Prostate gland (tissue), 2 donors: Measurements from ENCODE around the gene SNX18. TPM values are rescaled to one million over a fixed set of nuclear protein-coding genes. Genes with fewer than 3 reads are reported as not detected.
"Not testable (repeated sequence)": the region's sequence is repeated elsewhere in the genome, so short reads cannot be mapped to it uniquely, and the experiment has no call there.

Experiments
- DNase-seq: peaks from one replicate; pipeline ENCODE4 v3.0.0-alpha.2; 2019; ENCODE audit warnings: low spot score
- H3K27ac ChIP-seq, 2 donors: fragments of 200-600 bp; sonication (generic); 2 replicates each; pipeline ENCODE4 v1.5.1; 2017 to 2019
- H3K27me3 ChIP-seq: fragments of 200-600 bp; sonication (generic); replicated peaks from 2 replicates; pipeline ENCODE4 v1.5.1; 2019; ENCODE audit not compliant: insufficient read depth
- H3K36me3 ChIP-seq, 2 donors: fragments of 200-600 bp; sonication (generic); 1 replicate in 1 of 2; 2 replicates in 1 of 2; pipeline versions ENCODE4 v1.5.1 to v1.8.1; 2017 to 2019
- H3K4me1 ChIP-seq: fragments of 200-600 bp; sonication (generic); replicated peaks from 2 replicates; pipeline ENCODE4 v1.5.1; 2019
- H3K4me3 ChIP-seq, 2 donors: fragments of 200-600 bp; sonication (generic); 2 replicates each; pipeline ENCODE4 v1.5.1; 2017 to 2019
- H3K9me3 ChIP-seq: fragments of 200-600 bp; sonication (generic); 2 replicates; pipeline ENCODE4 v1.5.1; 2017
- CTCF ChIP-seq, 4 experiments: fragments of 200-600 bp in 2 of 4; fragments of 450-650 bp in 2 of 4; sonication (generic) in 2 of 4; IDR thresholded peaks; 1 replicate in 3 of 4; 2 replicates in 1 of 4; pipeline ENCODE4 v1.5.1; 2016 to 2019; ENCODE audit warnings: antibody characterized with exemption in 4 of 4, mild to moderate bottlenecking in 2 of 4, moderate library complexity in 2 of 4
- POLR2A ChIP-seq: fragments of 450-650 bp; IDR thresholded peaks from one replicate; pipeline ENCODE4 v1.6.1; 2016; ENCODE audit warnings: antibody characterized with exemption, mild to moderate bottlenecking
- POLR2AphosphoS5 ChIP-seq: sonication (generic); formaldehyde crosslinking; IDR thresholded peaks from one replicate; pipeline ENCODE4 v1.6.1; 2017; ENCODE audit warnings: antibody characterized with exemption
- WGBS: methylation state at CpG from one replicate; pipeline ENCODE4 v1.1.5; 2018; 5-methylcytosine and 5-hydroxymethylcytosine counted together
- intact Hi-C: fragments of 100-400 bp; cut with DNase I; formaldehyde crosslinking; loops from one replicate; pipeline ENCODE4 v1.14.2; 2022
- total RNA-seq, 2 donors: library from RNA; depleted of rRNA; stranded (reverse); fragments of >200 nt; gene quantifications; one replicate each; pipeline ENCODE4 v1.1.0, GENCODE V29; 2016

SNX18 gene
- total RNA-seq, 2 donors from 2014 or later: 26.3 to 80.4 TPM

DNA sequence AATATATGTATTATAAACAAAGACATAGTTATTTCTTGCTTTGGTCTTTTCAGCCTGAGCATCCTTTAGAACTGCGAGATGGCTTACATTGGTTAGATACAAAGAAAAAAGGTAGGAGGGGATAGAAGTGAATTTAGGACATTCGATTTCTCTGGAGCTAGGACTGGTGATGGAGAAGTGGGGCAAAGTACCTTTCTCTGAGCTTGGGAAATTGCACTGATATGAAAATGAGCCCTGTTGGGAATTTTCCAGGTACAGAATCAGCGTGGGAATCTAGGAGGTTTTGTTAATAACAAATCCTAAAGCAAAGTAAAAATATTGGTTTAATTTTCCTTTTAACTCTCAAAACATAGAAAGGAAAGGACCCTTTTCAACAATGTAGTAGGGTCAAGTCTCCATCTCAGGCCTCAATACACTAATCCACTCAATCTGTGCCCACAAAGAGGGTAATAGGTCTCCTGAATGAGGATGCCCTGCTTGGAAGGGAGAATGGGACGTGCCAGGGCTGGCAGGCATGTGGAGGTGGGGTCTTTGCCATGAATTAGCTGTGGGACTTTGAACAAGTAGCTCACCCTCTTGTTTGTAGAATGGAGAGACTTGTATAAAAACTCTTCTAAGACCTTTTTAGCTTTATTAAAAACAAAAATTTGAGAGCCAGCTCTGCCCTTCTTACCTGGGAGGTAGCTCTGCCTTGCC, 17.7 kb downstream of the SNX18 start:
- no peaks in the 10 kb centered on the region for H3K27me3 ChIP-seq
- intact Hi-C loops: no loop called here
- H3K4me1 ChIP-seq: peaks cover 15% of the 10 kb centered on the region
- no peaks in the 10 kb centered on the region for H3K9me3 ChIP-seq
- no peaks in the 10 kb centered on the region for H3K36me3 ChIP-seq
- DNase-seq: no peak
- TF ChIP-seq POLR2AphosphoS5: no peak
- TF ChIP-seq POLR2A: no peak
- no peak for TF ChIP-seq CTCF (IDR thresholded peaks at IDR 0.05)
- no peak overlapping the region for H3K27ac ChIP-seq
- 85% methylated on average over 4 of the region's 4 CpGs for WGBS
- no peak overlapping the region for H3K4me3 ChIP-seq

- H3K4me3 ChIP-seq, intact Hi-C loops, H3K9me3 ChIP-seq, H3K27ac ChIP-seq, DNase-seq, H3K36me3 ChIP-seq, H3K27me3 ChIP-seq: not testable (repeated sequence)
- WGBS: over 99% methylated on average over 6 of the region's 6 CpGs
- peaks cover 15% of the 10 kb centered on the region for H3K4me1 ChIP-seq
Observed at GRCh38 chr5:54536375-54536774, 18.8 kb downstream of the SNX18 start.

DNA sequence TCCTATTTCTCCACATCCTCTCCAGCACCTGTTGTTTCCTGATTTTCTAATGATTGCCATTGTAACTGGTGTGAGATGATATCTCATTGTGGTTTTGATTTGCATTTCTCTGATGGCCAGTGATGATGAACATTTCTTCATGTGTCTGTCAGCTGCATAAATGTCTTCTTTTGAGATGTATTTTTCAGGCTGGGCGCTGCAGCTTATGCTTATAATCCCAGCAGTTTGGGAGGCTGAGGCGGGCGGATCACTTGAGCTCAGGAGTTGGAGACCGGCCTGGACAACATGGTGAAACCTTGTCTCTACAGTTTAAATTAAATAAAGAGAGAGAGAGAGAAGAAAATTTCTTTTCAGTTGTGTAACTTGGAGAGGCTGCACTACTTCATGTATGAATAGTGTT, 19.3 kb downstream of the SNX18 start:
- H3K4me3 ChIP-seq, DNase-seq, H3K27ac ChIP-seq, H3K27me3 ChIP-seq, intact Hi-C loops, H3K36me3 ChIP-seq, H3K9me3 ChIP-seq: not testable (repeated sequence)
- H3K4me1 ChIP-seq: peaks cover 15% of the 10 kb centered on the region
- WGBS: 84% methylated on average over 4 of the region's 4 CpGs

- no peak overlapping the region for H3K27ac ChIP-seq
- H3K4me1 ChIP-seq: peaks cover 15% of the 10 kb centered on the region
- H3K36me3 ChIP-seq: no peaks in the 10 kb centered on the region
- TF ChIP-seq POLR2A: no peak
- no peak for TF ChIP-seq CTCF (IDR thresholded peaks at IDR 0.05)
- TF ChIP-seq POLR2AphosphoS5: no peak
- no peaks in the 10 kb centered on the region for H3K9me3 ChIP-seq
- intact Hi-C loops: no loop called here
- no peak for DNase-seq
- H3K27me3 ChIP-seq: no peaks in the 10 kb centered on the region
- no peak overlapping the region for H3K4me3 ChIP-seq
- 65% methylated on average over 2 of the region's 2 CpGs for WGBS
Observed at GRCh38 chr5:54537725-54538124, 20.2 kb downstream of the SNX18 start.

- Histone ChIP-seq H3K4me3 (no peak overlapping the region), H3K27me3 (no peaks in the 10 kb centered on the region), H3K4me1 (peaks cover 15% of the 10 kb centered on the region), H3K9me3 (no peaks in the 10 kb centered on the region), H3K27ac (no peak overlapping the region), H3K36me3 (no peaks in the 10 kb centered on the region)
- intact Hi-C loops: no loop called here
- 91% methylated on average over 3 of the region's 3 CpGs for WGBS
- no peak for DNase-seq
- no peak for TF ChIP-seq CTCF (IDR thresholded peaks at IDR 0.05)
- TF ChIP-seq POLR2A: no peak
- no peak for TF ChIP-seq POLR2AphosphoS5
Observed at GRCh38 chr5:54538156-54538555, 20.6 kb downstream of the SNX18 start.

GRCh38 chr5:54539001-54539400, 21.4 kb downstream of the SNX18 start:
- Histone ChIP-seq H3K4me1 (peaks cover 11% of the 10 kb centered on the region), H3K27ac (no peak overlapping the region), H3K36me3 (no peaks in the 10 kb centered on the region), H3K27me3 (no peaks in the 10 kb centered on the region), H3K4me3 (no peak overlapping the region), H3K9me3 (no peaks in the 10 kb centered on the region)
- DNase-seq: no peak
- intact Hi-C loops: no loop called here
- TF ChIP-seq POLR2A (no peak), POLR2AphosphoS5 (no peak), CTCF (IDR thresholded peaks at IDR 0.05) (no peak)
- 98% methylated on average over 4 of the region's 4 CpGs for WGBS
